Fibroblast of pulmonary artery (primary cell): Measurements from ENCODE around the gene PLXDC1.

ENCODE experiments used
- DNase-seq: peaks from one replicate; pipeline ENCODE4 v3.0.0-alpha.2; 2010; ENCODE audit warnings: low read depth
- H3K4me3 ChIP-seq: replicated peaks from 2 replicates; pipeline ENCODE4 v1.5.1; 2011; ENCODE audit warnings: low read depth, mild to moderate bottlenecking, control low read depth, low read length, moderate library complexity
- TF ChIP-seq, protein P1 (sequence below): IDR thresholded peaks from 2 replicates; pipeline ENCODE4 v1.5.1; 2011; ENCODE audit warnings: mild to moderate bottlenecking, control low read depth, low read length, inconsistent platforms; ENCODE audit errors: missing control alignments

The PLXDC1 gene

DNA sequence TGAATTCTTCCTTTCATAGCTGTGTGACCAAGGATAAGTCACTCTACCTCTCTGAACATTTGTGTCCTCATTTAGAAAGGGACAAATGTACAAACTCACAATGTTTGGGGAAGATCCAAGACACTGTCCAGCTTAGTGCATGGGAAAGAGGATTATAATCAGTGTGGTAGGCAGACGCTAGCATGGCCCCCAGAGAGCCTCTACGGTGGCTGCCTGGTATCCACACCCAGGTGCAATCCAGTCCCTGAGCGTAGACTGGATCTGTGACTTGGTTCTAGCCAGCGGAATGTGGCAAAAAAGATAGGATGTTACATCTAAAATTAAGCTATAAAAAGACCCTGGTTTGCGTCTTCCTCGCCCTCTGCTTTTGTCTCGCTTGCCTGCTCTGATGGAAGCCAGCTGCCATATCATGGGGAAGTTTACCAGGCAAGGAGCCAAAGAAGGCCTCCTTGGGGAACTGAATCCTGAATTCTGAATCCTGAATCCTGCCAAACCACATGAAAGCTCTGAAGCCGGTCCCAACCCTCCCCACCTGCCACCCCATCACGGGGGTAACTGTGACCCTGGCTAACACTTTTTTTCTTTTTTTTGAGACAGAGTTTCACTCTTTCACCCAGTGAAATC is 51.7 kb downstream of the PLXDC1 start:
- TF ChIP-seq, protein P1, sequence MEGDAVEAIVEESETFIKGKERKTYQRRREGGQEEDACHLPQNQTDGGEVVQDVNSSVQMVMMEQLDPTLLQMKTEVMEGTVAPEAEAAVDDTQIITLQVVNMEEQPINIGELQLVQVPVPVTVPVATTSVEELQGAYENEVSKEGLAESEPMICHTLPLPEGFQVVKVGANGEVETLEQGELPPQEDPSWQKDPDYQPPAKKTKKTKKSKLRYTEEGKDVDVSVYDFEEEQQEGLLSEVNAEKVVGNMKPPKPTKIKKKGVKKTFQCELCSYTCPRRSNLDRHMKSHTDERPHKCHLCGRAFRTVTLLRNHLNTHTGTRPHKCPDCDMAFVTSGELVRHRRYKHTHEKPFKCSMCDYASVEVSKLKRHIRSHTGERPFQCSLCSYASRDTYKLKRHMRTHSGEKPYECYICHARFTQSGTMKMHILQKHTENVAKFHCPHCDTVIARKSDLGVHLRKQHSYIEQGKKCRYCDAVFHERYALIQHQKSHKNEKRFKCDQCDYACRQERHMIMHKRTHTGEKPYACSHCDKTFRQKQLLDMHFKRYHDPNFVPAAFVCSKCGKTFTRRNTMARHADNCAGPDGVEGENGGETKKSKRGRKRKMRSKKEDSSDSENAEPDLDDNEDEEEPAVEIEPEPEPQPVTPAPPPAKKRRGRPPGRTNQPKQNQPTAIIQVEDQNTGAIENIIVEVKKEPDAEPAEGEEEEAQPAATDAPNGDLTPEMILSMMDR: no peak
- no peak overlapping the region for H3K4me3 ChIP-seq
- peak; percentile 89 for DNase-seq

DNA sequence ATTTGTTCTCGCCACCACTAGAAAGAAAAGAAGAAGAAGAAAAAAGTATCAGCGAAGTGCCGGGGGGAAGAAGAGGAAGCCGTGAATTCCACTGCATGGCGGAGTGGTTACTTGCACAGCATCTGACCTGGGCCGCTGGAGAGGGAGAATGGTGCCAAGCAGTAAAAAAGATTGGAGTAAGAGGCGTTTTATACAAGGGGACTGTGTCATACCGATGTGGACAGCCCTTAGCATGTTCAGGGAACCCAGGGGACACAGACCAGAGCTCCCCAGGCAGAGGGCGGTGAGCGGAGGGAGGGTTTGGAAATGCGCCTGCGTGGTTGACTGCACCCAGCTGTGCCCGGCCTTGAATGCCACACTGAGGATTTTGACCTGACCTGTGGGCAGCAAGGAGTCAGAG is 52.8 kb downstream of the PLXDC1 start:
- H3K4me3 ChIP-seq: no peak overlapping the region
- TF ChIP-seq, protein P1: no peak
- DNase-seq: no peak

DNA sequence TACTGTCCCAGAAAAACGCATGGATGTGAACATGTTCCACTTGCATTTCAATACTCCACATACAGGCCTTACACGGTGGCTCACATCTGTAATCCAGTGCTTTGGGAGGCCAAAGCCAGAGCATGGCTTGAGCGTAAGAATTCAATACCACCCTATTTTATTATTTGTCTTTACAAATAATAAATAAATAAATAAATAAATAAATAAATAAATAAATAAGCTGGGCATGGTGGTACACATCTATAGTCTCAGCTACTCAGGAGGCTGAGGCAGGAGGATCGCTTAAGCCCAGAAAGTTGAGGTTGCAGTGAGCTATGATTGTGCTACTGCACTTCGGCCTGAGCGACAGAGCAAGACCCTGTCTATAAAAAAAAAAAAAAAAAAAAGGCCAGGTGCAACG is 53.9 kb downstream of the PLXDC1 start:
- no peak for DNase-seq
- no peak overlapping the region for H3K4me3 ChIP-seq
- TF ChIP-seq, protein P1: no peak

DNA sequence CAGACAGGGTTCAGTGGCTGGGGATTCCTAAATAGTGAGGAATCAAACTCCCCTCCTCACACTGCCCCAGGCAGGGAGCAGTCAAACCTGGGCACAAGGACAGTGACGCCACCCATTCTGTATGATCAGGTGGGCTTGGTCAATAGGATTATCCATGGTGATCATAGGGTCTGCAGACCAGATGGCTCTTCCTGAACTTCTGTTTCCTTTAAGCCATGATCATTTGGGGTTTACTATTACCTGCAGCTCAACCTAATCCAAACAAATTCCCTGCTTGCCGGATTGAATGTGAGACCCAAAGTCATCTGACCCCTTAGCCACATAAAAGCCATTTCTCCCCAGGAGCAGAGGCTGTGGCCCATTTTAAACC is 54.3 kb downstream of the PLXDC1 start:
- TF ChIP-seq, protein P1: no peak
- no peak for DNase-seq
- no peak overlapping the region for H3K4me3 ChIP-seq

DNA sequence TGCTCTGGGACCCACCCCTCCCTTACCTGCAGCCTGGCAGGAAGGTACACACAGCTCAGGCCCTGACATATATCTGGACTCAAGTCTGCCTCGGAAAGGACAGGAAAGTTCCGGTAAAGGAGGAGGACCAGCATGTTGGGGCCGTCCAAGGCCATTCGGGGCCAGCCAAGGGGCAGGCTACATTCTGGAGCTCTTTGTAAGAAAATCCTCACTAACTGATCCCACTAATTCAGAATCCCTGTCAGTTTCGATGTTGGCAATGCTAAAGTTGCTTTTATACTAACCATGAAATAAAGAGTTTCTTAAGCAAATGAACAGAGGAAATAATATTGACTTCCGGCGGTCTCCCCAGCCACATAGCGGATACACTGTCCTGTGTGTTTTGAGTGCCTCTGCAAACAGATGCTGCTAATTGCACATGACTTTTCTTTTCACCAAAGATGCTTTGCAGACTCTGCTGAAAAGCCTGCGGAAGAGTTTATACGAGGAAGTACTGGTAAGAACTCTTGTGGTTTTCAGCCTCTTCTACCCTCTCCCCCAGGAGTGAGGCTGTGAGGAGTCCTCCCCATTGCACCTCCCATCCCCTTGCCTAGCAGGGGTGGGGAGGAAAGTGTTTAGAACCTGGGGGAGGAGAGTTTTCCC is 54.8 kb downstream of the PLXDC1 start:
- TF ChIP-seq, protein P1: no peak
- no peak for DNase-seq
- H3K4me3 ChIP-seq: no peak overlapping the region

DNA sequence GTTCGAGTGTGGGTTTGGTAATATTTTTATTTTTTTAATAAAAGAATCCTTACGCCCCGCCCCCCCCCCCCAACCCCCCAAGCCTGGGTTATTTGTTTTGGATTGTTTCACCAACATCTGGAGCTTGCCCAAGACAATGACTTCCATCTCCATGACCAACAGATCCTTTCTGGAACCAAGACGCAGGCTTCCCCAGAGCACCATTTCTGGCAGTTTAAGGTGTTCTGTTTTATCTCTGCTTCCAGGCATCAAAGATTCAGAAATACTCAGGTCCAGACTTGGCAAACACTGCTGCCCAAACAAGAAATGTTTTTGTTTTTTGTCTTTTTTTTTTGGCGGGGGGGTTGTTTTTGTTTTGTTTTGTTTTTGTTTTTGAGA is 56.1 kb downstream of the PLXDC1 start:
- TF ChIP-seq, protein P1: no peak
- no peak for DNase-seq
- no peak overlapping the region for H3K4me3 ChIP-seq
